KBM-7 (cell line): ENCODE results near the gene FBXO46.
"Not testable (repeated sequence)": the region's sequence is repeated elsewhere in the genome, so short reads cannot be mapped to it uniquely, and the experiment has no call there.

Source experiments
- DNase-seq: peaks from one replicate; pipeline ENCODE4 v3.0.0-alpha.2; 2015
- in situ Hi-C: fragments of 300-500 bp; cut with MboI; formaldehyde crosslinking; loops from 2 replicates; pipeline ENCODE4 v1.14.3; 2020; ENCODE audit warnings: low sequenced_read_pairs, low pct_unique_long_range_greater_than_20kb, mixed read lengths

Gene FBXO46

DNA sequence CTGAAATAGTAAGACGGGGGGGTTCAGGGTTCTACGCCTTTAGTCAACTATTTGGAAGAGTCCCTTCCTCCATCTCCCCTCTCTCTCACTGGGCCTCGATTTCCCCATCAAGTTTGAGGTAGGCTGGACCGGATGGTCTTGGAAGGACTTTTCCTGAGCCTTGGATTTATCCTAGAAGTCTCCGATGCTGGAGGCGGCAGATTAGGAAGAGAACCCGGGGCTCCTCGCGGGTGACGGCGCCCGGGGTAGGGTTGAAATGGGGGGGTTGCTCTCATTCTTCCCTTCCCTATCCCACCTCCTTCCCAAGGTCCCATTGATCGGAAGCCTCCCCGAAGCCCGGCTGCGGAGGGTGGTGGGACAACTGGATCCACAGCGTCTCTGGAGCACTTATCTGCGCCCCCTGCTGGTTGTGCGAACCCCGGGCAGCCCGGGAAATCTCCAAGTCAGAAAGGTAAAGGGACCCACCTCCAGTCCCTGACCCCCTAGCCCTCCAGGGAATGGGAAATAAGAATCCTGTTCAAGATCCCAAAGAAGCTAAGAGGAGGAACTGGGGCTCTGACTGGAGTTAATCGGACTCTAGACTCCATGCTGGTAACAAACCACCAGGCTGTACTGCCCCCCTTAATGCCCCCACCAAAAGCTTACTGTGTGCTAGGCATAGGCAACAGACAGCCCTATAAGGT, 37.4 kb downstream of the FBXO46 start:
- in situ Hi-C loops = no loop called here

DNA sequence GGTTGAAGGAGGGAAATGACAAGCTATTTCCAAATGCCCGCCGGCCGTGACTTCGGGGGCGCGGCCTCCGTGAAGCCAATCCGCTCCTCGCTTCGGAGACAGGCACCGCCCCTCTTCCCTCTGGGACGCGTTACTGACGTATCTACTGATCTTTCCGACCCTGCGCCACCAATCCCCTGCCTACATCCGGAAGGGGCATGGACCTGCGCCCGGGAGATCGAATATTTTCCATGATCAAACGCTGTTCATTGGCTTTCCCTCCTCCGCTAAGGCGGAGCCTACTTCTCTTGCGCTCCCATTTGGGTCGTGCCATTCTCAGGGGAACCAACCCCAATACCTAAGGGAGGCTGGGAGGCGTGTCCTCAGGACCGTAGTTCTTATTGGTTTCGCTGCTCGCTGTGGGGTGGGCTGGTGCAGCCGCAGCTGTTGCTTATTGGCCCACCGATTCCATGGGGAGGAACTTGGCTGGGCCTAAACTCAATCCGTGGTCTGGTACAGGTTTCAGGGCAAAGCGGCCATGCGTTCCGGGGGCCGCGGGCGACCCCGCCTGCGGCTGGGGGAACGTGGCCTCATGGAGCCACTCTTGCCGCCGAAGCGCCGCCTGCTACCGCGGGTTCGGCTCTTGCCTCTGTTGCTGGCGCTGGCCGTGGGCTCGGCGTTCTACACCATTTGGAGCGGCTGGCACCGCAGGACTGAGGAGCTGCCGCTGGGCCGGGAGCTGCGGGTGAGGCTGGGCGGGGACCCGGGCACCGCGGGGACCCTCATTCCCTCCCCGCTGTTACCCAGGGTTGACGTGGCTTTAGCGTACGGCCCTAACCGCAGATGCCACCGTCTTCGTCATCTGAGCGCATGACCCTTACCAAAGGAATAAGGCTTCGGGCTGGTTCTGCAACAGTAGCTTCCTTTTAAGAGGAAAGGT, 38.2 kb downstream of the FBXO46 start, which contains the start of gene QPCTL:
TSS of gene QPCTL (plus strand) at position 480 of the 919 bp plus-strand sequence. CDS start at position 518, 38 bp downstream.
- DNase-seq = peak; percentile 100
- in situ Hi-C loops = no loop called here

More for the DNA sequence above, 37.4 kb downstream of the FBXO46 start:
- peak; percentile 72 for DNase-seq

DNA sequence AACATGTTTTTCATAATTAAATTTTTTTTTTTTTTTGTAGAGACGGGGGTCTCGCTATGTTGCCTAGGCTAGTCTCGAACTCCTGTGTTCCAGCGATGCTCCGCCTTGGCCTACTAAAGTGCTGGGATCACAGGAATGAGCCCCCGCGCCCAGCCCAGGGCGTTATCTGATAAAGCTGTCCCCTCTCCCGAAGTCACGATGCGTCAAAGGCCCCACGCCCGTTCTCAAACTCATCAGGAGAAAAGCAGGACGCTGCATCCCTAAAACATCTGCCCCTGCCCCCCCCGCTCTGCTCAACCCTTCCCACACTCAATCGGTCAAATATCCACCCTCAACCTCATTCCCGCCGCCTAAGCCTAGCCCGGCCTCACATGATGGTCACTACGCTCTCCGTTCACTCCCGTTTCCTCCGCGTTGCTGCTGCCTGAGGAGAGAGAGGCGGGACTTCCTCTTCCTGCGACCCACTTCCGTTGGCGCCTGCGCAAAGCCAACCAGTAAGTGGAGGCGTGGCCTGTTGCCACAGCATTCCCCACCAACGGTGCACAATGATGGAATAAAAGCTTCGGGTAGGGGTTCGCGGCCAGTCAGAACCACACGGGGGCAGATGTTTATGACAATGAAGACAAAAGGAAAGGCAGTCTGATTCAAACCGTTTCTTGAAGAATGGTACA, 39.0 kb downstream of the FBXO46 start, which contains the start of gene SNRPD2:
TSS of gene SNRPD2 (minus strand) at position 438 of the 671 bp plus-strand sequence. CDS start at position 373, 65 bp downstream.
- in situ Hi-C loops = no loop called here
- DNase-seq = peak; percentile 96

DNA sequence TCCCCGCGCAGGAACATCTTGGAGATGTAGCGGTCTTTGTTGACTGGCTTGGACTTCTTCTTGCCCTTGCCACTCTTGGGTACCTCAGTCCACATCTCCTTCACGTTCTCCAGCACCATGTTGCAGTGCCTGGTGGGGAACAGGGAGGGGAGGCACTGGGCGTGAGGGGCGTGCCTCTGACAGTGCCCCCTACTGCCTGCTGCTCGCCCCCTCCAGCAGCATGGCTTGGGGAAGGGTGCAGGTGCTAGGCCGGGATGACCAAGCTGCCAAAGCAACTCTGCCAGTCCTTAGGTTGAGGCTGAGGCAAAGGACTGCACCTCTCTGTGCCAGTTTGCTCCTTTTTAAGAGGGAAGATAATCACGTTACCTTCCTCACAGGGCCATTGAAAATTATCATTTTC, 43.1 kb downstream of the FBXO46 start:
- DNase-seq = no peak
- in situ Hi-C loops = no loop called here

DNA sequence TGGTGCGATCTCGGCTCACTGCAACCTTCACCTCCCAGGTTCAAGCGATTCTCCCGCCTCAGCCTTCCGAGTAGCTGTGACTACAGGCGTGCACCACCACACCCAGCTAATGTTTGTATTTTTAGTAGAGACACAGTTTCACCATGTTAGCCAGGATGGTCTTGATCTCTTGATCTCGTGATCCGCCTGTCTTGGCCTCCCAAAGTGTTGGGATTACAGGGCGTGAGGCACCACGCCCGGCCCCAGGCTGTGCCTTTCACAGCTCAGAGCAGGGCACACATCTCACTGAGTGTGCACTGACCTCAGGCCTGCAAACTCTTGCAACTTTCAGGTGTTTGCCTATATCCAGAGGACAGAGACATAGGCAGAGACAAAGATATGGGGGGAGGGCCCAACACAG, 45.7 kb downstream of the FBXO46 start:
- in situ Hi-C loops, DNase-seq: not testable (repeated sequence)

DNA sequence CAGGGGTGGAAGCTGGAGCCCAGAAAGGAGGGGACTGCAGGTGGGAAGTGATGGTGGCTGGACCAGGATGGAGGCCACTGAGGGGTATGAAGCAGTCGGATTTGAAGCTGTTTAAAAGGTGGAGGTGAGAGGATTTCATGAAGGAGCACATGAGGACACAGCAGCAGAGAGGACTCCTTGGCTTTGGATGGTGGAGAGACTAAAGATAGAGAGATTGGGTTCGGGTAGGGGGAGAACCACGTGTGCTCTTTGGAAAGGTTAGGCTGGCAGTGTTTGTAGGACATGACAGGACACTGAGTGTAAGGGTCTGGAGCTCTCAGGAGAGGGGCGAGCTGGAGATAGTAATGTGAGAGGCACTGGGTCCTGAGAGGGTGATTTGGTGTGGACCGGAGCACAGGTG, 47.8 kb downstream of the FBXO46 start:
- no peak for DNase-seq
- in situ Hi-C loops = no loop called here

DNA sequence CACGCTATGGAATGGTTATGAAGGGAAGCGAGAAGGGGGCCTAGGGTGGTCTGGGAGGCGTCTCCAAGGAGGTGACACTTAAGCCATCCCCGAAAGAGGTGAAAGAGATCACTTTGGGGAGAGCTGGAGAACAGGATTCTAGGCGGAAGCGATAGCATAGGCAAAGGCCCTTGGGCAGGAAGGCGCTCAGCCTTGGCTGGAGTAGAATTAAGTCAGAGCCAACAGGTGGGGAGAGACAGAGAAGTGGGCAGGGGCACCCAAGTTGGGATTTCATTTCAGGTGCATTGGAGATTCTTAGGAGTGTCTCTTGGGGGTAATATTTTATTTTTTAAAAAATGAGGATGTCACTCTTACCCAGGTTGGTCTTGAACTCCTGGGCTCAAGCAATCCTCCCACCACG, 48.6 kb downstream of the FBXO46 start:
- in situ Hi-C loops = no loop called here
- no peak for DNase-seq

DNA sequence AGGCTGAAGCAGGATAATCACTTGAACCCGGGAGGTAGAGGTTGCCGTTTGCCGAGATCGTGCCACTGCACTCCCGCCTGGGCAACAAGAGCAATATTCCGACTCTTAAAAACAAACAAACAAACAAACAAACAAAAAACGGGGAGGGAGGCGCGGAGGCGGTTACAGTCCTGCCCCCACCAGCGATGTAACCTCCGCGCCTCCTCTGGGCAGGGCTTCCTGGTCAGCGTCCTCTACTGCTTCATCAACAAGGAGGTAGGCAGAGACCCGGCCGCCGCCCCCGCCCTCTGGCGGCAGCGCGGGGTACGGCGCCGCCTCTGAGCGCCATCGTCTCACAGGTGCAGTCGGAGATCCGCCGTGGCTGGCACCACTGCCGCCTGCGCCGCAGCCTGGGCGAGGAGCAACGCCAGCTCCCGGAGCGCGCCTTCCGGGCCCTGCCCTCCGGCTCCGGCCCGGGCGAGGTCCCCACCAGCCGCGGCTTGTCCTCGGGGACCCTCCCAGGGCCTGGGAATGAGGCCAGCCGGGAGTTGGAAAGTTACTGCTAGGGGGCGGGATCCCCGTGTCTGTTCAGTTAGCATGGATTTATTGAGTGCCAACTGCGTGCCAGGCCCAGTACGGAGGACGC, 49.2 kb downstream of the FBXO46 start:
- in situ Hi-C loops = no loop called here
- peak; percentile 95 for DNase-seq

DNA sequence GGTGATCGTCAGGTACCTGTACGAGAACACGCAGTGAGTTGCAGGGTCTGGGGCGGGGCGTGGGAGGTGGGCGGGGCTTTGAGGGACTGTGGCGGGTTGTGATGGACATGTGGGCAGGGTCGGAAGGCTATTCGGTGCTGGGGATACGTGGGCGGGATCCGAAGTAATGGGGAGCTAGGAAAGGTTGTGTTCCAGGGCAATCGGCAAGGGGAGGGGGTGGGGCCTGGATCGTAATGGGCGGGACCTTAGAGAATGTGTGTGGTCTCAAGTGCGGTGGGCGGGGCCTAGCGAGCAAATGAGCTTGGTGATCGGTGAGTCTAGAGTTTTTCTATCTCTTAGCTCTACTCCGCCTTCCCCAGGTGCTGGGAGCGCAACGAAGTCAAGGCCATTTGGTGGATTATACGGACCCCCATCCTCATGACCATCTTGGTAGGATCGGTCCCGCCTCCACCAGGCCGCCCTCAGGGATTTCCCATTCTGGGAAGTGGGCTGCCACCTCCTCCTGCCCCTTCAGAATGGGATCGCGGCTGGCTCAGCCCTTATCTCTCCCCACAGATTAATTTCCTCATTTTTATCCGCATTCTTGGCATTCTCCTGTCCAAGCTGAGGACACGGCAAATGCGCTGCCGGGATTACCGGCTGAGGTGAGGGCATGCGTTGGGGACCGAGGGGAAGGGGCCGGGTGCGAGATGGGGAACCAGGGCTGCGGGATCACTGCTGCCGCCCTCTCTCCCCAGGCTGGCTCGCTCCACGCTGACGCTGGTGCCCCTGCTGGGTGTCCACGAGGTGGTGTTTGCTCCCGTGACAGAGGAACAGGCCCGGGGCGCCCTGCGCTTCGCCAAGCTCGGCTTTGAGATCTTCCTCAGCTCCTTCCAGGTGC, 53.1 kb downstream of the FBXO46 start:
- in situ Hi-C loops = no loop called here
- DNase-seq = no peak

DNA sequence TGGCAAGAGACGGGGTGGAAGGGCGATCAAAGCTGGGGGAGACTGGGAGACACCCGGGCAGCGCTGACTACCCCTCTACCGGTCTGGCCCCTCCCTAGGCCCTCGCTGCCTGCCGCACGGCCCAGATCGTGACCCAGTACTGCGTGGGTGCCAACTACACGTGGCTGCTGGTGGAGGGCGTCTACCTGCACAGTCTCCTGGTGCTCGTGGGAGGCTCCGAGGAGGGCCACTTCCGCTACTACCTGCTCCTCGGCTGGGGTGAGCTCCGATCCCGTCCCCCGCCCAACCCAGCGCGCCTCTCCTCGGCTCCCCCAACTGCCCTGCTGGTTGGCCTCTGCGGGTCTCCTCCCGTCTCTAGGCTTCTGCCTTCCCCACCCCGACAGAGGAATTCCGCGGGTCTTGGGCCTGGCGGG, 53.8 kb downstream of the FBXO46 start:
- in situ Hi-C loops = no loop called here
- DNase-seq = no peak

DNA sequence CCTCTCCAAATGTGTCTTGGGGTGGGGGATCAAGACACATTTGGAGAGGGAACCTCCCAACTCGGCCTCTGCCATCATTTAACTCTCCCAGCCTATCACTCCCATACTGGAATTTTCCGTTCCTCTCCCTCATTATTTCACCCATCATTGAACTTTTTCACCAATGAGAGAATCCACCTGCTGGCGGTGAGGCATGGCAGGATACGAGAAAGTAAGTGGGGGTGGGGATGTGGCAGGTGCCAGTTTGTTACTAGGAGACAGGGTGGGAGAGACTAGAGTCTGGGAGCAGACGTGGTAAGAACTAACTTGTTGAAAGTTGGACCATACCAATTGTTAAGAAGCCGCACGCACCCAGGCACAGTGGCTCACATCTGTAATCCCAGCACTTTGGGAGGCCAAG, 55.8 kb downstream of the FBXO46 start:
- no peak for DNase-seq
- in situ Hi-C loops = no loop called here

DNA sequence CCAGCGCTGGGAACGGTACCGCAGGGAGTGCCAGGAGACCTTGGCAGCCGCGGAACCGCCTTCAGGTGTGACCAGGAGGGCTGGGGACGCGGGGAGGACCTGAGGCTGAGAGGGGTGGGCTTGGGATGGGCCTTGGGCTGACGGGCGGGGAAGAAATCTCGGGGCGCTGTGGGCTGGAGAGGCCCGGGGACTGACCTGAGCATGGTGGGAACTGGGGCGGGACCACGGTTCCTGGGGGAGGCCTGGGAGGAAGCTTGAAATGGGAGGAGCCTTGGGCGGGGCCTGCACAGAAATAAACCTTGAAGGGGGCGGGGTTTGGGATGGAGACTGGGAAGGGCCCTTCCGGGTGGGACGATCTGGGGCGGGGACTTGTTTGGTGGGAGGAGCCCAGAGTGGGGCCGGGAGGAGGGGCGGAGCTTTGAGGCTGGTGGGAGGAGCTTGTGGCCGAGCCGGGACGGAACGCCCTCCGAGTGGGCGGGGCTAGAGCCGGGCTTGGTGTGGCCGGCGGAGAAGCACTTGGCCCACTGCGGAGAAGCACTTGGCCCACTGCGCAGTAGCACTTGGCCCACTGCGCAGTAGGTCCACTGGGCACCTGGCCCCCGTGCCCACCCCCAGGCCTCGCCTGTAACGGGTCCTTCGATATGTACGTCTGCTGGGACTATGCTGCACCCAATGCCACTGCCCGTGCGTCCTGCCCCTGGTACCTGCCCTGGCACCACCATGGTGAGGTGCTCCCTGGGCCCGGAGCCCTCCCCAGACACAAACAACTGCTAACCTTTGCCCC, 59.8 kb downstream of the FBXO46 start:
- in situ Hi-C loops = no loop called here
- DNase-seq = peak; percentile 88

DNA sequence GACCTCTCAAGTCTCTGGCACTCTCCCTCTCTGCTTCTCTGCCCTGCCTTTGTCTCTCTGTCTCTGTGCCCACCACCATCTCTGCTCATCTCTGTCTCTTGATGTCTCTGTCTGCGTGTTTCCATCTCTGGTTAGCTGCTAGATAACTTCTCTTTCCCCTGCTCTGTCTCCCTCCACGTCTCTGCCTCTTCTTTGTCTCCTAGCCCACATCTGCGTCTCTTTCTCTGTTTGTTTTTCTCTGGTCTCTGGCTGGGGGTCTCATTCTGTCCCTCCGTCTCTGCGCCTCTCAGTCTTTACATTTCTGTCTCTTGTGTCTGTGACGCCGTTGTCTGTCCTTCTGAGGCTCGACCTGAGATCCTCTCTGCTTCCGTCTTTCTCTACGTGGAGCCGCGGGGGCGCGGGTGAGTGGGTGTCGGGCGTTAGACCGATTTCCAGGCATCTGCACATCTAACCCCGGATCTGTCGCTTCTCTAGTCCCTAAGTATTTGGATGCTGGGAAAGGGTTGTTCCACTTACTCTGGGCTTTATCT, 62.3 kb downstream of the FBXO46 start:
- no peak for DNase-seq
- in situ Hi-C loops = no loop called here

DNA sequence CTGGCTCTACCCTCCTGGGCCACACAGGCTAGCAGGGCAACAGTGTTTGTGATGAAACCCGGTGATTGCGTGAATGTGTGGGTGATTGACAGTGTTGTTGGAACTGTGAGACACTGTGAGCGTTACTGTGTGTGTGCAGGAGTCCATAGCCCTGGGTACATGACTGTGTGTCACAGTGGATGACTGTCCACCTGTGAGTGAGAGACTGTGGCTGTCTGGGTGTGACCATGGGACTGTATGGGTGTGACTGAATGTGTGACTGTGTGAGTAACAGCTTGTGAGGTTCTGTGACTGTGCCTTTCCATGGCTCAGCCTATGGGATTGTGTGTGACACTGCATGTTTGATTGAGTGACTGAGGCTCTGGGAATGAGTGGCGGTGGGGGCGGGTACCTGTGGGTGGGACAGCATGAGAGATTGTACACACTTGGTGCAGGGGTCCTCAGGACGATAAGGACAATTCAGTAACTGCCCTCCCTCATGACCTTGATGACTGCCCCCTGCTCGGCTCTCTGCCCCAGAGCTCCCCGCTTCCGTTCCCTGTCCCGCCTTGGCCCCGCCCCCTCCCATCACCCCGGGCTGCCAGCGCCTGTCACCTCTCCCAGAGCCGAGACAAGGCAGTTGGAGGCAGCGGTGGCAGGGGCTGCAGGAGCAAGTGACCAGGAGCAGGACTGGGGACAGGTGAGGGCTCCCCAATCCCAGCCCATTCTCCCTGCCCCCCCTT, 62.9 kb downstream of the FBXO46 start, which contains the start of gene GIPR:
TSS of gene GIPR (plus strand) at position 602 of the 722 bp plus-strand sequence. CDS start 1,300 bp downstream, outside the sequence.
- peak; percentile 44 for DNase-seq
- in situ Hi-C loops = no loop called here

DNA sequence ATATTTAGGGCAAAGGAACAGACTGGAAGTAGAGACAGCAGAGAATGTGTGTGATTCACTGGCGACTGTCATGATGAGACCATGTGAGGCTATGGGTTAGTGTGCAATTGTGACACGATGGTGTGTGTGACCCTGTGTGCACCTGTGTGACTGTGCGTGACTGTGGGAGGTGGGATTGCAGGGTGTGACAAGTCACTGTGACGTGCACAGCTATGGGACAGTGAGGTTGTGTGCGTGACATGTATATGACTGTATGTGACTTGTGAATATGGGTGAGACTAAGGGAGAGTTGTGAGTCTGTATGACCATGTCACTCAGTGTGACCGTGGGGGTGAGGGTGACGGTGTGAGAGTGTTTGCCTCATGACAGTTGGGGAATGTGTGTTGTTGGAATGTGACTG, 66.1 kb downstream of the FBXO46 start:
- DNase-seq = no peak

DNA sequence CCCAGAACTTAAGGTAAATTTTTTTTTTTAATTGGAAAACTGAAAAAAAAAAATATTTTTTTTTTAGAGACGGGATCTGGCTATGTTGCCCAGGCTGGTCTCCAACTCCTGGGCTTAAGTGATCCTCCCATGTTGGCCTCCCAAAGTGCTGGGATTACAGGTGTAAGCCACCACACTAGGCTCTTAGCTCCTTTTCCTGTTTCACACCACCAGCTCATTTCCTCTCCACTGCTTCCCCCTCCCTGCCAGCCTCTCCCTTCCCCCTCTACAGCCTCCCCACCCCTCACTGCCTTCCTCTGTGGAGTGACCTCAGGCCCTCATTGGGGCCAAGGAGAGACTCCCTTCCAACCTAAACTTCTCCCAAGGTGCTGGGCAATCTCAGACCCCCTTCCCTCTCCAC, 66.9 kb downstream of the FBXO46 start:
- DNase-seq = peak; percentile 37
- in situ Hi-C loops = no loop called here

More for the DNA sequence above, 66.1 kb downstream of the FBXO46 start:
- in situ Hi-C loops = no loop called here

DNA sequence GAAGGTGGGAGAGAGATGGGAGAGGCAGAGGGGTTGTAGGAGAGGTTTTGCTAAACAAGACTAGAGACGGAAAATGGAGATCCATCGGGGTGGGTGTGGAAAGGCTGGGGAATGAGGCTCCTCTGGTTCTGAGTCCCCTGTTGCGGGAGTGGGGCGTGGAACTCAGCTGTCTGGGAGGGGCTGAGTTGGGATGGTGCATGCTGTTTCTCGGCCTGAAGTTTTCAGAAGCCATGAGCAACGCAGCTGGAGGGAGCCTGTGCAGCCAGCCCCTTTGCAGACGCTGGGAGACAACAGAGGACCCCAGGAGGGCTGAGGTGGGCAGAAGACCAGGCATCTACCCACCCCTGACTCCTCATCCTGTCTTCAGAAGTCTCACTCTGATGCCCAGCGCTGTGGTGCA, 70.1 kb downstream of the FBXO46 start:
- no peak for DNase-seq
- in situ Hi-C loops = no loop called here
